ENCODE results near the gene RFX2. TPM values are rescaled to one million over a fixed set of nuclear protein-coding genes. Genes with fewer than 3 reads are reported as not detected.

Gene RFX2
- total and polyA plus RNA-seq, 12 donors = 2.3 to 10.4 (median 4.6) TPM

- H3K4me3 ChIP-seq = peak within 1 kb of the TSS; percentile 49 to 97 (median 74)
- intact Hi-C loops (cut with DNase I) = no loop called here
- H3K9me3 ChIP-seq (replicated peaks in 1 of 3) = no peaks in the 10 kb centered on the region
- H3K4me1 ChIP-seq (replicated peaks in 1 of 2) = peaks cover 10 to 43% of the 10 kb centered on the region in 2 donors
- TF ChIP-seq POLR2A (IDR thresholded peaks at IDR 0.05) (peak; percentile 44 to 89), CTCF (IDR thresholded peaks at IDR 0.05) (no peak)
- peaks cover 0 to 7% of the 10 kb centered on the region in 2 donors for H3K36me3 ChIP-seq (replicated peaks in 1 of 2)
- WGBS, 4 donors = 0 to 1% (median 0%) methylated on average over 29 to 88 of the region's 88 CpGs
- H3K27ac ChIP-seq = peak within 1 kb of the TSS; percentile 42 to 91 (median 79)
- no peaks in the 10 kb centered on the region for H3K27me3 ChIP-seq
- peak; percentile 98 to 100 (median 99) for DNase-seq
Observed at GRCh38 chr19:5977785-5978605, 132.3 kb downstream of the RFX2 start, which contains the start of gene RANBP3. RANBP3 (minus strand) TSS chr19:5978140; CDS start chr19:5978082, 58 bp downstream.

DNA sequence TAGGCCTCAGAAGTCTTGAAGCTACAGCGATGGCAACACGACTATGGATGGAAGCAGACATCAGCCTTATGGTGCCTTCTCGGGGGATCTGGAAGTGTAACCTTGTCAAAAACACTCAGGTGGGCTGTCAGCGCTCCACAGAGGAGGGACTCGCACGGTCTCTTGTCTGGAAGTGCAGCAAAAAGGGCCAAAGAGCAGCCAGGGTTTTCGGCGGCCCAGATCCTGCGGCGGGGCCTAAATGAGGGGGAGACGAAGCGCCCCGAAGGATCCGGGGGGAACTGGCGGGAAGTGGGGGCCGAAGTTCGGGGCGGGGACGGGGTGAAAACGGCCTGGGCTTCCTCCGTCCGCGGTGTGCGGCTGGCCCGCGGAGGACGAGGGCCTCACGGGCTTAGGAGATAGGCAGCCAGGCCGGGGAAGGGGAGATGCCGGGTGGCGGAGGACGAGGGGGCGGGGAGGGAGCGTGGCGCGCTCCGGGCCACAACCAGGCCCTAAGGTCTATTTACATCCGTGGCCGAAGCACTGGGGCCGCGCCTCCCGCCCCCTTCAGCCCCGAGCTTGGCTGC lies 133.0 kb downstream of the RFX2 start:
- H3K4me1 ChIP-seq (replicated peaks in 1 of 2) = peaks cover 10 to 43% of the 10 kb centered on the region in 2 donors
- peak in 1 of 7 donors; percentile 52 for DNase-seq
- H3K36me3 ChIP-seq (replicated peaks in 1 of 2) = peaks cover 0 to 7% of the 10 kb centered on the region in 2 donors
- peak overlapping the region; percentile 49 to 97 (median 74) for H3K4me3 ChIP-seq
- WGBS, 4 donors = 0 to 1% (median 0%) methylated on average over 10 to 43 of the region's 43 CpGs
- TF ChIP-seq CTCF (IDR thresholded peaks at IDR 0.05) (no peak), POLR2A (IDR thresholded peaks at IDR 0.05) (no peak)
- intact Hi-C loops (cut with DNase I) = no loop called here
- peak overlapping the region; percentile 42 to 91 (median 79) for H3K27ac ChIP-seq
- no peaks in the 10 kb centered on the region for H3K9me3 ChIP-seq (replicated peaks in 1 of 3)
- H3K27me3 ChIP-seq = no peaks in the 10 kb centered on the region

GRCh38 chr19:5976768-5977167 lies 133.5 kb downstream of the RFX2 start:
- 43 to 52% (median 50%) methylated on average over 8 of the region's 8 CpGs for WGBS, 4 donors
- no peaks in the 10 kb centered on the region for H3K27me3 ChIP-seq
- H3K4me3 ChIP-seq = peak overlapping the region in 3 of 4 donors; percentile 73 to 97 (median 74)
- TF ChIP-seq CTCF (IDR thresholded peaks at IDR 0.05) (no peak), POLR2A (IDR thresholded peaks at IDR 0.05) (no peak)
- H3K27ac ChIP-seq = no peak overlapping the region
- intact Hi-C loops (cut with DNase I) = no loop called here
- no peak for DNase-seq
- peaks cover 10 to 44% of the 10 kb centered on the region in 2 donors for H3K4me1 ChIP-seq (replicated peaks in 1 of 2)
- H3K36me3 ChIP-seq (replicated peaks in 1 of 2) = peaks cover 0 to 7% of the 10 kb centered on the region in 2 donors
- no peaks in the 10 kb centered on the region for H3K9me3 ChIP-seq (replicated peaks in 1 of 3)

DNA sequence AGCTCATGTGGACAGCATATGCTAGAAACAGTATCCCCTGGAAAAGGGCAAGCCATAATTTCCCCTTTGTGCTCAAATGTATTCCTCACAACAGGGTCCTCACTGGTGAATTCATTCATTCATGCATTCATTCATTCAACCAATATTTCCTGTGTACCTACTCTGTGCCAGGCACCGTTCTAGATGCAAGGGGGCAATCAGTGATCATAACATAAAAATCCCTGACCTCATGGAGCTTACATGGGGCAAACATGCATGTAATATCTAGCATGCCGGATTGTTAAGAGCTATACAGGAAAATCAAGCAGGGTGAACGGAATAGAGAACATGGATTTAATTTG lies 134.9 kb downstream of the RFX2 start:
- intact Hi-C loops (cut with DNase I) = no loop called here

More for the DNA sequence above, 134.9 kb downstream of the RFX2 start:
- Histone ChIP-seq H3K27me3 (no peaks in the 10 kb centered on the region), H3K4me1 (replicated peaks in 1 of 2) (peaks cover 14 to 57% of the 10 kb centered on the region in 2 donors), H3K27ac (peak overlapping the region in 1 of 5 donors; percentile 10), H3K9me3 (replicated peaks in 1 of 3) (no peaks in the 10 kb centered on the region), H3K36me3 (replicated peaks in 1 of 2) (peaks cover 0 to 7% of the 10 kb centered on the region in 2 donors), H3K4me3 (no peak overlapping the region)
- TF ChIP-seq CTCF (IDR thresholded peaks at IDR 0.05) (no peak), POLR2A (IDR thresholded peaks at IDR 0.05) (no peak)
- 82 to 91% (median 85%) methylated on average over 3 of the region's 3 CpGs for WGBS, 4 donors
- no peak for DNase-seq
